Stimulated activated CD4-positive, alpha-beta T cell treated with anti-CD3 and anti-CD28 coated beads, Interleukin-2, amount 100 ng/mL, for 24 hours (primary cell): ENCODE measurements around the gene SPRY2.
A peak's percentile ranks its signal among the peaks of the same experiment; 100 is the strongest.
"Not testable (repeated sequence)": the region's sequence is repeated elsewhere in the genome, so short reads cannot be mapped to it uniquely, and the experiment has no call there.

Source experiments
- DNase-seq, 2 donors: peaks; one replicate each; pipeline ENCODE4 v3.0.0-alpha.2; 2020

SPRY2 gene

DNA sequence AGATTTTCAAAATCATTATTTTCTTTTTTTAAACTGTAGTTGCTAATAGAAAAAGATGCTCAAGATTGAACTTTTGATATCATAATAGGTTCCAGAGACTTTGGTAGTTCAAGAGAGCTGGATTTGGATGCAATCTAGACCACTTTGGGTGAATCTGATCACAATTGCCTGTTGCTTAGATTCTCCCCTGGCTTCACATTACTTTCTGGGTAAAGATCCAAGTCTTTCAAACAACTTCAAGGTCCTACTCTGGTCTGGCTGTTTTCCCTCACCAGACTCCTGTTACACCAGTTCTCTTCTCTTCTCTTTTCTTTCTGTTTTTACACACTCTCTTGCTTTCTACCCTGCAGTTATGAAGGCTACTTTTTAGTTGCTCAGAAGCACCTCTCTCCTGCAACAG, 7.4 kb upstream of the SPRY2 start:
- DNase-seq: no peak

GRCh38 chr13:80345771-80346510, 5.0 kb upstream of the SPRY2 start:
- no peak for DNase-seq

DNA sequence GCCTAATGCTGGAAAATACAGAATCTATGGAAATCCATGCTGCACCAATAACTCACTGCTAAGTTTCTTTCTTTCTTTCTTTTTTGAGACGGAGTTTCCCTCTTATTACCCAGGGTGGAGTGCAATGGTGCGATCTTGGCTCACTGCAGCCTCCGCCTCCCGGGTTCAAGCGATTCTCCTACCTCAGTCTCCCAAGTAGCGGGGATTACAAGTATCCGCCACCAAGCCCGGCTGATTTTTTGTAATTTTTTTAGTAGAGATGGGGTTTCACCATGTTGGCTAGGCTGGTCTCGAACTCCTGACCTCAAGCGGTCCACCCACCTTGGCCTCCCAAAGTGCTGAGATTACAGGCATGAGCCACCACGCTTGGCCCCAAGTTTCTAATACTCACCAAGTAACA, 3.1 kb upstream of the SPRY2 start:
- DNase-seq: not testable (repeated sequence)

DNA sequence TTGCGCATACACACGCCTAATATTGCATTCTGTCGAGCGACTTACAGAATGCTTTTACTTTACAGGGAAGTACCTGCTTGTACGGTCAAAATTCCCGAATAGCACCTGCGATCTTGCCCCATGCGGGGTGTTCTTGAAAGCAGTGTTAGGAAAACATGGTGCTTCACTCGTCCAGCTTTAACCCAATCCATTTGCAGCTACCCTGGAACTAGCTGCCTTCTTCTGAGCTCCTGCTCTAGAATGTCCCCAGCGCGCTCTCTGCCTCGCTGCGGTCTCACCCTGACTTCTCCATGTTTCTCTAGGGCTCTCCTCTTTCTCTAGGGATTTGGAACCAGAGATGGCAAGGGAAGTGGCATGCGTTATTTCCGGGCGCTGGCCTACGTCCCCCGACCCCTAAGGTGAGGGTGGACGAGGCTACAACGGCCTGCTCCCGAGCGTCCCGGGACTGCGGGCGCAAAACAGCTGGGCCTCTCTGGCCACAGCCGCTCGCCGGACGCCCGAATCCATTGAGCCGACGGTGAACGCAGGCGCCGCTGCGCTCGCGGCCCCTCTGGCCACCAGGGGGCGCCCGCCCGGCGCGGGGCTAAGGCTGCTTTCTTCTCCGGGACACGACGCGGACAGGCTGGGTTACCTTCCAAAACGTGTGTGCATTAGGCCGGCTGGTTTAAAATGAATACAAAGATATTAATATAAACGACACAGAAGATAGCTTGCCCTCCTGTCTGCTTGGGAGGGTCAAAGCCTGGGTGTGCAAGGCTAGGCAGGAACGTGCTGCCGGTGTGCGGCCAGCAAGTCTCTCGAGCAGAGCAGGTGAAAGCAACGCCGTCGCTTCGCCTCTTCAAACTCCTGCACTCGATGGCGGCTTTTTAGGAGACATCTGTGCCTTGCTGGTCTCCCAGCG, 1.8 kb upstream of the SPRY2 start:
- peak; percentile 68 to 78 for DNase-seq

GRCh38 chr13:80341756-80342370, 937 bp upstream of the SPRY2 start:
- DNase-seq: no peak

GRCh38 chr13:80340651-80341100, 250 bp downstream of the SPRY2 start:
- DNase-seq: peak in 1 of 2 donors; percentile 8

- no peak for DNase-seq
Observed at GRCh38 chr13:80339912-80340650, 845 bp downstream of the SPRY2 start.

GRCh38 chr13:80339563-80339911, 1.4 kb downstream of the SPRY2 start:
- DNase-seq: no peak

DNA sequence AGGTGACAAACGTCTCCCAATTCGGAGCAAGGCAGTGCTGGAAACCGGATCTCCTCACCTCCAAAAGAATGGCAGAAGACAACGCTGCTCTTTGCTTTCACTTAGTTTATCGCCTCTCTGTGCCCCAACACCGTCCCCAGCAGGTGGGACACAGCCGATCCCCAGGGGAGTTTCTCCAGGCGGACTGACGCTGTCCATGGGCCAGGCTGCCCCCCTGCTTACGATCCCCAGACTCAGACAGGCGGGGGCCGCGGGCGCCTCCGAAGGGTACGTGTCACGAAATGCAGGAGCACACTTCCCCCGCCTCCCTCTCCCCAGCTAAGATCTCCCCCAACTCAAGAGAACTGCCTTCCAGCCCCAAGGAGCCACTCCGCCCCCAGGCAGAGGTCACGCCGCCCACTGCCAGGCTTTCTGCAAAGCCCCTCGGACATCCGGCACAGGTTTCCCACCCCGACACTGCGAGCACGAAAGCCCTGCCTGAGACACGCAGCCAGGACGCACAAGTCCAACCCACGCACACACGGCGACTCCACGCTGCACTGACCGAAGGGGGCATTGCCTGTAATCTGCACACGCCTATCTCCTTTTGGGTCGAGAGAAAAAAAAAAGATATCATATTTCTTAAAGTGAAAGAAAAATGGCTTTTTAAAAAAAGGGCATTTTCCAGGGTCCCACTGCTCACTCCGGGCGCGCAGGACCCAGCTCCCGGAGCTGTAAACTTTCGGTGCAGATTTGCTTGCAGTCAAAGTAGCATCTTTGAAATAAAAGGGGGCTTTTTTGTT, 2.0 kb downstream of the SPRY2 start:
- peak; percentile 17 for DNase-seq

GRCh38 chr13:80337288-80338081, 3.4 kb downstream of the SPRY2 start:
- DNase-seq: no peak

DNA sequence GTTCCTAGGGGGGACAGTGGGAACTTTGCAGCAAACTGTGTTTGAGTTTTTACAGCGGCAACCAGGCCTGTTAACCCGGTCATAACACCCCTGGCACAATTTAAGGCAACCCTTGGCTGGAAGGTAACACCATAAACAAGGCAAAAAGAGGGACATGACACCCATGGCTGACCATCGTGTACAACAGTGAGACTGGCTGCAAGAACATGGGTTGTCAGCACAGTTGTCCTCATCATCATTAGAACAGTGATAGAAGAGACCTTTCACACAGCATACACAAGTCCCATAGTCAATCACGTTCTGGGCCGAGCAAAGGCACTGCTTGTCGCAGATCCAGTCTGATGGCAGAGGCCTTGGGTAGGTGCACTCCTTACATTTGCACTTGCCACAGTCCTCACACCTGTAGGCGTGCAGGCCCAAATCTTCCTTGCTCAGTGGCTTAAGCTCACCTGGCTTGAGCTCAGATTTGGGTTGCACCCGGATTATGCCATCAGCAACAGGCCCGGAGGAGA, 4.1 kb downstream of the SPRY2 start:
- DNase-seq: no peak

DNA sequence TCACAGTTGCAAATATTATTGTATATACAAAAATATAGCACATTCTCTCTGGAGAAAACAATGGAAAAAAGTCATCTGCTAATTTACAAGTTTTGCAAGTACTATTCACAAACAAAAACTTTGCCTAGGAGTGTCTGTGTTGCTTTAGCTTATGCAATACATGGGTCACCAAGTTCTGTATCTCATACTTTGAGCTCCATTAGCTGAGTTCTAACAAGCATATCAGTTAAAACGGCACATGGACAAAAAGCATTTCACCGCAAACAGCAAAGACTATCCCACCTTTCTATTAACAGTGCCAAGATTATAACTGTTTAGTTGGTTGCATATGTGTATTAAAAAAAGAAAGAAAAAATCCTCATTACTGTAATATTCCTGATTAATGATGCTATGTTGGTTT, 4.6 kb downstream of the SPRY2 start:
- no peak for DNase-seq

DNA sequence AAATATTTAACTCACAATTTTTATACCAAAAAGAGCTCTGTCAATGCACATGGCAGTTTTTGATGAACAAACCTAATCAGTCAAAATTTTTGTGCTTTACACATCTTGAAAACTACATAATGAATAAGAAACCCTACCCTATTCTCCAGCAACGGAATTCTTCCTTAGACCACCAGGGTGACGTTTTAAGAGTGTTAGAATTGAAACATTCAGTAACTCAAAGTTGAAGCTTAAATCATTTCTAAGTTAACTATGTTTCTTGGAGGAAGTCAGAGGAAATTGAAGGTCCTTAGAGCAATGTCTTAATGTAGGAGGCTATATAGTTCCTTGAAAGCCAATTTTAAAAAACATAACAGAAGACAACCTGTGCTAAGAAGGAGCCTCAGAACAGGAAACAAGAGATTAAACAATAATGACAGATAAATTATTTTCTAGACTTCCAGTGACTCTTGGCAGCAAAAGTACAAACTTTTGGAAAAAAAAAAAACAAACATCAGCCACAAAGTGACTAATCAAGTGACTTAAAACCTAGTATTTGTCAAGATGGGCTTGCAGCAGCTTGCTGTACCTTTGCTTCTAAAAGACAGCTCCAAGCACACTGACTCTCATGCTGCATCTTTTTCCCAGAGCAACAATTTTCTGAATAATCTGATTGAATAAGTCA, 6.2 kb downstream of the SPRY2 start:
- DNase-seq: no peak

DNA sequence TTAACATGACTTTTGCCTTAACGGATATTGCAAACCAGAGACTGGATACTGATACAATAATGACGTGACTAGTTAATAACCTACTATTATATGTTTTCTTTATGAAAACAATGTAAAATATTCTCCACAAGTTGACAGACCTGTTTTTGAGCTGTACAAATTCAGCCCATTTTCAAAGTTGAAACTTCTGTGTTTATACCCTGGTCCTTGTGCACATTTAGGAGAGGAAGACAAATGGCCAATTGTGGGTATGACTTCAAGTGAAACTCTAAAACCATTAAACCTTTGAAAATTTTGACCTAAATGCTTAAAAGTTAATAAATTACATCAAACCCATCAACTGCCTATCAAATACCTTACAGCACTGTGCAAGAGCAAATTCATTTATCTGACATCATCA, 8.9 kb downstream of the SPRY2 start:
- DNase-seq: no peak

DNA sequence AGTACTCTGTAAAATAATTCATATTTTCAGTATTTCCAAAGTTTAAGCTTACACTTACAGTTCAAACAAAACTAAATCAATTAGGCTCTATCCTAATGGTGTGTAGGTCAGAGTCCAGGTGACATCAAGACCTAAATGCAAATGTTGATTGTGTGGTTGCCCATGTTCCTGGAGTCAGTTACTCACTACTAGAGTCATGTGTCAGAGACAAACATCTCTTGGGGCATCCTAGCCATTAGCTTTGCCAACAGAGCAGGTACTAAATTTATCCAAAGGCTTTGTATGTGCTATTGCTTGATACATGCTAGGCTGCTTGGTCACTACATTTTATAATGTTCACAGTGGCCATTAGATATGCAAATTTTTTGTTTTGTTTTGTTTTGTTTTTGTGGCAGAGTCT, 11.7 kb downstream of the SPRY2 start:
- DNase-seq: no peak

- no peak for DNase-seq
Observed at GRCh38 chr13:80319004-80319403, 21.9 kb downstream of the SPRY2 start.

- no peak for DNase-seq
Observed at GRCh38 chr13:80314711-80315653, 25.9 kb downstream of the SPRY2 start.

DNA sequence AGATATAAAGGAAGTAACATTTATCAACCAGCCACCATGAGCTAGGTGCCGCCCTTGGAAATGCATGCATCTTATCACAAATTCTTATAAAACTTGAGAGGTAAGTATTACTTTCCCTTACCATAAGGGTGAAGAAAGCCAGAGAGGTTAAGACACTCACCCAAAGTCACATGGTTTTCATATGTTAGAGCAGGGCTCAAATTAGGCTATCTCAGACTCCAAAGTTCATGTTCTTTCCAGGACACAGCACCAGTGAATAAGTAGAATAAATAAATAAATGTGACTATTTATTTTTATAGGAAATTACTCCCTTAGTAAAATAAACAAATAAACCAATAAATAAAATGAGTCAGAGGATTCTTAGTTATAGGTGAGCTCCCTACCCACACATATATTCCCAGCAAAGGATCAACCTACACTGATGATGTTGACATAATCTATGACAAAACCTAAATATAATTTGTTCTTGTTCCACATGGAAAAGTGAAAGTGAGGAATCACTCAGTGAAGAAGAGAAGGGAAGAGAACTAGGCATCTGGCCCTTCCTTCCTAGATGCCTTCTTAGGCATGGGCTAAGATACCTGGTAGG, 27.2 kb downstream of the SPRY2 start:
- DNase-seq: no peak

DNA sequence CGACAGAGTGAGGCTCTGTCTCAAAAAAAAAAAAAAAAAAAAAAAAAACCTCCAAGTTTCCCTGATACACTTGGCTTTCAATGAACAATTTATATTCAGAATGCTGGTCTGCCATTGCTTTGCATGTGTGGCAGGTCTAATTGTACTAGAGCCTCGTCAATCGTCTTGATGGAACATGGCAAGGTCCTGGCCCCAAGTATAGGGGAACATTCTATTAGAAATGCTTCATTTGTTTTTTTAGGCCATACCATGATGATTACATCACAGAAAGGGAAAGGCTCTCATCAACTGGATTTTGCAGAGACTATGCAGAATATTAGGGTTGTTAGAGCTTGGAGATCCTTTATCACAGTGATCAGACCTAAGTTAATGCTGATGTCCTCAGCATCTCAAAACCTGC, 28.0 kb downstream of the SPRY2 start:
- DNase-seq: no peak
